ENCODE results near the gene SLC9A8.

- no peak for TF ChIP-seq POLR2A (IDR thresholded peaks at IDR 0.05)
- TF ChIP-seq EP300 (IDR thresholded peaks at IDR 0.05) = no peak
Measured at GRCh38 chr20:49908258-49908565, 95.6 kb downstream of the SLC9A8 start.

Measured in tibial nerve (tissue), 3 donors.